IMR-90 (cell line): ENCODE results near the gene DAB2. TPM values are rescaled to one million over a fixed set of nuclear protein-coding genes. Genes with fewer than 3 reads are reported as not detected.

ENCODE experiments used
- ATAC-seq: fragments of 200-7000 bp; cut with Tn5 transposase; 2 replicates; pipeline ENCODE4 v1.9.1; 2020; ENCODE audit warnings: low read depth, mild to moderate bottlenecking, moderate library complexity
- BruUV-seq: library from RNA; stranded (reverse); fragments of 400-500 nt; replicated peaks from 2 replicates; lab custom pipeline; 2021; lab: Mats Ljungman, UMichigan
- CTCF ChIA-PET: fragments of 300-600 bp; formaldehyde crosslinking; extraction: SDS; loops from one replicate; lab custom pipeline; 2021; ENCODE audit warnings: antibody characterized with exemption; lab: Yijun Ruan, JAX
- POLR2A ChIA-PET: fragments of 300-600 bp; sonication (Branson Sonifier 250); formaldehyde crosslinking; loops from one replicate; lab custom pipeline; 2022; ENCODE audit warnings: antibody characterized with exemption; ENCODE audit not compliant: unreplicated experiment; lab: Charles Lee
- DNase-seq: peaks from one replicate; pipeline ENCODE4 v3.0.0; 2013
- H2AFZ ChIP-seq: replicated peaks from 2 replicates; pipeline ENCODE3; 2013; ENCODE audit warnings: low read length, mild to moderate bottlenecking; ENCODE audit not compliant: poor library complexity
- H2AK5ac ChIP-seq: 2 replicates; pipeline ENCODE4 v1.6.1; 2013; ENCODE audit warnings: low read depth, low read length, inconsistent platforms
- H2AK9ac ChIP-seq: replicated peaks from 2 replicates; pipeline ENCODE3; 2013; ENCODE audit warnings: mild to moderate bottlenecking, low read depth, low read length, moderate library complexity; ENCODE audit not compliant: poor library complexity
- H2BK120ac ChIP-seq: 2 replicates; pipeline ENCODE4 v1.6.1; 2013; ENCODE audit warnings: low read depth, low read length, inconsistent platforms
- H2BK15ac ChIP-seq: 3 replicates; pipeline ENCODE4 v1.6.1; 2013; ENCODE audit warnings: low read depth, low read length, inconsistent platforms
- H2BK20ac ChIP-seq: 2 replicates; pipeline ENCODE4 v1.6.1; 2013; ENCODE audit warnings: low read depth, mild to moderate bottlenecking, inconsistent platforms, low read length, moderate library complexity
- H2BK5ac ChIP-seq: 2 replicates; pipeline ENCODE4 v1.6.1; 2013; ENCODE audit warnings: mild to moderate bottlenecking, low read depth, low read length, inconsistent platforms; ENCODE audit not compliant: poor library complexity, severe bottlenecking
- H3K14ac ChIP-seq: replicated peaks from 2 replicates; pipeline ENCODE4 v1.6.1; 2013; ENCODE audit warnings: low read depth, low read length, inconsistent platforms
- H3K18ac ChIP-seq: 2 replicates; pipeline ENCODE4 v1.6.1; 2013; ENCODE audit warnings: low read depth, low read length, control low read depth
- H3K23ac ChIP-seq: 2 replicates; pipeline ENCODE4 v1.6.1; 2013; ENCODE audit warnings: low read depth, low read length, inconsistent platforms
- H3K27ac ChIP-seq: 2 replicates; pipeline ENCODE4 v1.5.1; 2013; ENCODE audit warnings: mild to moderate bottlenecking, control low read depth, low read length; ENCODE audit not compliant: insufficient read depth
- H3K27me3 ChIP-seq: 2 replicates; pipeline ENCODE4 v1.6.1; 2013; ENCODE audit warnings: low read length; ENCODE audit not compliant: control insufficient read depth, insufficient read depth
- H3K36me3 ChIP-seq: 2 replicates; pipeline ENCODE4 v1.6.1; 2013; ENCODE audit warnings: low read length, mixed read lengths; ENCODE audit not compliant: control insufficient read depth, insufficient read depth
- H3K4ac ChIP-seq: 2 replicates; pipeline ENCODE4 v1.6.1; 2013; ENCODE audit warnings: low read depth, low read length, inconsistent platforms
- H3K4me1 ChIP-seq: 2 replicates; pipeline ENCODE4 v1.6.1; 2013; ENCODE audit warnings: low read length, mixed read lengths; ENCODE audit not compliant: control insufficient read depth, insufficient read depth
- H3K4me2 ChIP-seq: 2 replicates; pipeline ENCODE4 v1.6.1; 2013; ENCODE audit warnings: low read depth, mild to moderate bottlenecking, control low read depth, low read length, moderate library complexity
- H3K4me3 ChIP-seq: 2 replicates; pipeline ENCODE4 v1.5.1; 2013; ENCODE audit warnings: low read depth, mild to moderate bottlenecking, control low read depth, low read length, moderate library complexity; ENCODE audit not compliant: insufficient read depth
- H3K56ac ChIP-seq: 2 replicates; pipeline ENCODE4 v1.6.1; 2013; ENCODE audit warnings: low read length, inconsistent platforms; ENCODE audit not compliant: insufficient read depth; ENCODE audit errors: extremely low read depth
- H3K79me1 ChIP-seq, 2 experiments: 2 replicates each; pipeline ENCODE4 v1.6.1; 2013; ENCODE audit warnings: low read length in 2 of 2, inconsistent platforms in 1 of 2, low read depth in 1 of 2
- H3K9ac ChIP-seq: 2 replicates; pipeline ENCODE4 v1.6.1; 2013; ENCODE audit warnings: low read depth, low read length, control low read depth
- H3K9me1 ChIP-seq: 2 replicates; pipeline ENCODE4 v1.6.1; 2013; ENCODE audit warnings: low read length, inconsistent platforms; ENCODE audit not compliant: insufficient read depth
- H3K9me3 ChIP-seq: 2 replicates; pipeline ENCODE4 v1.6.1; 2013; ENCODE audit warnings: low read length; ENCODE audit not compliant: control insufficient read depth, insufficient read depth
- H4K20me1 ChIP-seq: 2 replicates; pipeline ENCODE4 v1.6.1; 2013; ENCODE audit warnings: low read length, inconsistent platforms; ENCODE audit not compliant: insufficient read depth
- H4K5ac ChIP-seq: 2 replicates; pipeline ENCODE4 v1.6.1; 2013; ENCODE audit warnings: mild to moderate bottlenecking, low read depth, low read length, control low read depth
- H4K8ac ChIP-seq, 2 experiments: 2 replicates each; pipeline ENCODE4 v1.6.1; 2013; ENCODE audit warnings: low read depth in 2 of 2, low read length in 2 of 2, control low read depth in 1 of 2, inconsistent platforms in 1 of 2
- H4K91ac ChIP-seq: 2 replicates; pipeline ENCODE4 v1.6.1; 2013; ENCODE audit warnings: low read depth, low read length, inconsistent platforms; ENCODE audit not compliant: insufficient read depth
- RFX5 ChIP-seq: IDR thresholded peaks from 2 replicates; pipeline ENCODE4 v1.8.0; 2012; ENCODE audit warnings: low read depth, mild to moderate bottlenecking, low read length, moderate library complexity
- whole genome bisulfite sequencing, 2 experiments: methylation state at CpG; one replicate each; pipeline versions ENCODE4 v1.1.5 to v1.1.7; 2013; ENCODE audit warnings: missing lambda C conversion rate in 2 of 2; ENCODE audit not compliant: insufficient read length in 1 of 2; ENCODE audit errors: extremely low coverage in 2 of 2; 5-methylcytosine and 5-hydroxymethylcytosine counted together
- dilution Hi-C: fragments of 300-500 bp; cut with HindIII; formaldehyde crosslinking; loops from one replicate; pipeline ENCODE4 v1.14.3; 2018; ENCODE audit warnings: low sequenced_read_pairs; ENCODE audit not compliant: unreplicated experiment
- in situ Hi-C: fragments of 300-500 bp; cut with MboI; formaldehyde crosslinking; loops from 3 replicates; pipeline ENCODE4 v1.14.3; 2019; ENCODE audit warnings: low sequenced_read_pairs, inconsistent platforms, mixed read lengths
- intact Hi-C: fragments of 100-400 bp; cut with micrococcal nuclease; formaldehyde crosslinking; loops from 2 replicates; pipeline ENCODE4 v1.10.0; 2022
- polyA plus RNA-seq, 3 experiments: library from polyadenylated mRNA; depleted of rRNA; stranded (reverse); fragments of >200 nt; gene quantifications; 2 replicates each; pipeline ENCODE4 v1.2.3, GENCODE V29; 2012; ENCODE audit warnings: low replicate concordance in 1 of 3
- total RNA-seq: library from RNA; depleted of rRNA; stranded (reverse); fragments of >200 nt; gene quantifications from 2 replicates; pipeline ENCODE4 v1.2.3, GENCODE V29; 2012

Gene DAB2
- total and polyA plus RNA-seq, 2 of the 4 experiments (the other 2 are of a cell fraction), result 50.0 to 101 TPM

- no peak for ATAC-seq
- dilution Hi-C loops (no loop called here), intact Hi-C loops (no loop called here), in situ Hi-C loops (no loop called here)
- H3K4me1 ChIP-seq, result no peaks in the 10 kb centered on the region
- H2BK5ac ChIP-seq, result no peak overlapping the region
- POLR2A ChIA-PET, result no interaction called here
- TF ChIP-seq RFX5, result no peak
- H2AFZ ChIP-seq, result no peak overlapping the region
- DNase-seq, result no peak
- H4K20me1 ChIP-seq, result no peaks in the 10 kb centered on the region
- no peak overlapping the region for H3K27ac ChIP-seq
- no peak overlapping the region for H2BK120ac ChIP-seq
- H4K5ac ChIP-seq, result no peak overlapping the region
- CTCF ChIA-PET, result no interaction called here
- H2BK15ac ChIP-seq, result no peak overlapping the region
- no peak overlapping the region for H2BK20ac ChIP-seq
- H3K27me3 ChIP-seq, result no peaks in the 10 kb centered on the region
- no TSS peak for BruUV-seq
- H3K4ac ChIP-seq, result no peak overlapping the region
- H3K9me1 ChIP-seq, result no peaks in the 10 kb centered on the region
- no peak overlapping the region for H3K18ac ChIP-seq
- no peak overlapping the region for H2AK5ac ChIP-seq
- no peak overlapping the region for H3K4me3 ChIP-seq
- no peak overlapping the region for H3K4me2 ChIP-seq
- no CpG with 5 or more reads among the region's 4 CpGs for WGBS, 2 experiments
- no peaks in the 10 kb centered on the region for H3K79me1 ChIP-seq
- no peak overlapping the region for H3K56ac ChIP-seq
- no peak overlapping the region for H3K14ac ChIP-seq
- no peak overlapping the region for H4K91ac ChIP-seq
- H3K9ac ChIP-seq, result no peak overlapping the region
- H3K36me3 ChIP-seq, result no peaks in the 10 kb centered on the region
- H3K9me3 ChIP-seq, result no peaks in the 10 kb centered on the region
- 0 out of 4 replicates have a peak overlapping the region, but pooled peaks of 1 of the 2 experiments have one; percentile 5 for H4K8ac ChIP-seq
- H2AK9ac ChIP-seq, result no peak overlapping the region
- no peak overlapping the region for H3K23ac ChIP-seq
Measured at GRCh38 chr5:39433848-39434247, 9.1 kb upstream of the DAB2 start.
